A549 (cell line): ENCODE results near the gene SPINDOC.

Source experiments
- CBX8 ChIP-seq: fragments of 200-600 bp; sonication (generic); IDR thresholded peaks from 2 replicates; pipeline ENCODE4 v1.6.1; 2016
- EP300 ChIP-seq, 2 experiments: fragments of >200 bp; sonication (Bioruptor Twin); formaldehyde crosslinking; IDR thresholded peaks; 2 replicates in 1 of 2; 3 replicates in 1 of 2; pipeline ENCODE4 v1.6.1; 2016 to 2017
- JUN ChIP-seq, 2 experiments: fragments of >200 bp; sonication (Bioruptor Twin); formaldehyde crosslinking; IDR thresholded peaks; 2 replicates in 1 of 2; 3 replicates in 1 of 2; pipeline ENCODE4 v1.6.1; 2016 to 2017
- JUNB ChIP-seq: fragments of >200 bp; sonication (Bioruptor Twin); formaldehyde crosslinking; IDR thresholded peaks from 2 replicates; pipeline ENCODE4 v1.6.1; 2016
- MAFK ChIP-seq: fragments of 450-650 bp; IDR thresholded peaks from 2 replicates; pipeline ENCODE4 v1.6.1; 2014; ENCODE audit not compliant: partially characterized antibody
- POLR2A ChIP-seq: IDR thresholded peaks from 2 replicates; pipeline ENCODE4 v1.6.1; 2012; ENCODE audit warnings: mild to moderate bottlenecking, low read length
- RAD21 ChIP-seq, 2 experiments: fragments of >200 bp in 1 of 2; sonication (Bioruptor Twin) in 1 of 2; formaldehyde crosslinking in 1 of 2; IDR thresholded peaks in 1 of 2; conservative IDR thresholded peaks in 1 of 2; 2 replicates in 1 of 2; 3 replicates in 1 of 2; pipeline ENCODE4 v1.6.1; 2012 to 2018; ENCODE audit warnings: inconsistent platforms in 1 of 2
- RFX5 ChIP-seq: fragments of 450-650 bp; IDR thresholded peaks from 2 replicates; pipeline ENCODE4 v1.7.1; 2014; ENCODE audit warnings: antibody characterized with exemption, mild to moderate bottlenecking, moderate library complexity
- SMC3 ChIP-seq: fragments of >200 bp; sonication (Bioruptor Twin); formaldehyde crosslinking; IDR thresholded peaks from 3 replicates; pipeline ENCODE4 v1.6.1; 2018; ENCODE audit warnings: inconsistent platforms
- ZC3H11A ChIP-seq: fragments of 450-650 bp; IDR thresholded peaks from 2 replicates; pipeline ENCODE4 v1.6.1; 2014; ENCODE audit warnings: antibody characterized with exemption, mild to moderate bottlenecking
- TF ChIP-seq, protein P1 (sequence below): fragments of >200 bp; sonication (Bioruptor Twin); formaldehyde crosslinking; IDR thresholded peaks from 3 replicates; pipeline ENCODE4 v1.5.1; 2016
- TF ChIP-seq, protein P2 (sequence below): fragments of 150-350 bp; IDR thresholded peaks from 2 replicates; pipeline ENCODE4 v1.6.1; 2014; ENCODE audit warnings: low read depth, mild to moderate bottlenecking, low read length
- TF ChIP-seq, protein P3 (sequence below): fragments of 200-600 bp; sonication (generic); IDR thresholded peaks from 2 replicates; pipeline ENCODE4 v1.6.1; 2016; ENCODE audit warnings: antibody characterized with exemption, mild to moderate bottlenecking, moderate library complexity

DNA sequence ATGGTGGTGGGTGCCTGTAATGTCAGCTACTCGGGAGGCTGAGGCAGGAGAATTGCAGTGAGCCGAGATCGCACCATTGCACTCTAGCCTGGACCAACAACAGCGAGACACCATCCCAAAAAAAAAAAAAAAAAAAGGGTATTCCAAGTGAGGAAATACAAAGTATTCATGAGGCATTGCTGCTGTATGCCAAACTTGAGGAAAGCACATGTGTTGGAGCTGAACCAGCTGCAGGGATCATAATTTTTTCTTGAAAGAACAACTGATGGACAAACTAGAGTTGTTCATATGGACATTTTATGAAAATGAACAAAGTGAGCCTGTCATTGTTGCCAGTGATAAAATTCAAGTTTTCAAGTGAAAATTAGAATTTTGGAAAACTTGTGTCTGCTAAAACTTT, 41.4 kb downstream of the SPINDOC start:
- TF ChIP-seq EP300 (IDR thresholded peaks at IDR 0.05) (no peak), RAD21 (conservative IDR thresholded peaks at IDR 0.05 in 1 of 2, IDR thresholded peaks at IDR 0.05 in 1 of 2) (no peak), RFX5 (no peak), ZC3H11A (no peak), POLR2A (no peak), MAFK (no peak), JUN (IDR thresholded peaks at IDR 0.05) (no peak), CBX8 (no peak), JUNB (no peak), SMC3 (no peak)
- TF ChIP-seq, protein P1, sequence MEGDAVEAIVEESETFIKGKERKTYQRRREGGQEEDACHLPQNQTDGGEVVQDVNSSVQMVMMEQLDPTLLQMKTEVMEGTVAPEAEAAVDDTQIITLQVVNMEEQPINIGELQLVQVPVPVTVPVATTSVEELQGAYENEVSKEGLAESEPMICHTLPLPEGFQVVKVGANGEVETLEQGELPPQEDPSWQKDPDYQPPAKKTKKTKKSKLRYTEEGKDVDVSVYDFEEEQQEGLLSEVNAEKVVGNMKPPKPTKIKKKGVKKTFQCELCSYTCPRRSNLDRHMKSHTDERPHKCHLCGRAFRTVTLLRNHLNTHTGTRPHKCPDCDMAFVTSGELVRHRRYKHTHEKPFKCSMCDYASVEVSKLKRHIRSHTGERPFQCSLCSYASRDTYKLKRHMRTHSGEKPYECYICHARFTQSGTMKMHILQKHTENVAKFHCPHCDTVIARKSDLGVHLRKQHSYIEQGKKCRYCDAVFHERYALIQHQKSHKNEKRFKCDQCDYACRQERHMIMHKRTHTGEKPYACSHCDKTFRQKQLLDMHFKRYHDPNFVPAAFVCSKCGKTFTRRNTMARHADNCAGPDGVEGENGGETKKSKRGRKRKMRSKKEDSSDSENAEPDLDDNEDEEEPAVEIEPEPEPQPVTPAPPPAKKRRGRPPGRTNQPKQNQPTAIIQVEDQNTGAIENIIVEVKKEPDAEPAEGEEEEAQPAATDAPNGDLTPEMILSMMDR = no peak
- TF ChIP-seq, protein P2, sequence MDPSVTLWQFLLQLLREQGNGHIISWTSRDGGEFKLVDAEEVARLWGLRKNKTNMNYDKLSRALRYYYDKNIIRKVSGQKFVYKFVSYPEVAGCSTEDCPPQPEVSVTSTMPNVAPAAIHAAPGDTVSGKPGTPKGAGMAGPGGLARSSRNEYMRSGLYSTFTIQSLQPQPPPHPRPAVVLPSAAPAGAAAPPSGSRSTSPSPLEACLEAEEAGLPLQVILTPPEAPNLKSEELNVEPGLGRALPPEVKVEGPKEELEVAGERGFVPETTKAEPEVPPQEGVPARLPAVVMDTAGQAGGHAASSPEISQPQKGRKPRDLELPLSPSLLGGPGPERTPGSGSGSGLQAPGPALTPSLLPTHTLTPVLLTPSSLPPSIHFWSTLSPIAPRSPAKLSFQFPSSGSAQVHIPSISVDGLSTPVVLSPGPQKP = no peak
- TF ChIP-seq, protein P3, sequence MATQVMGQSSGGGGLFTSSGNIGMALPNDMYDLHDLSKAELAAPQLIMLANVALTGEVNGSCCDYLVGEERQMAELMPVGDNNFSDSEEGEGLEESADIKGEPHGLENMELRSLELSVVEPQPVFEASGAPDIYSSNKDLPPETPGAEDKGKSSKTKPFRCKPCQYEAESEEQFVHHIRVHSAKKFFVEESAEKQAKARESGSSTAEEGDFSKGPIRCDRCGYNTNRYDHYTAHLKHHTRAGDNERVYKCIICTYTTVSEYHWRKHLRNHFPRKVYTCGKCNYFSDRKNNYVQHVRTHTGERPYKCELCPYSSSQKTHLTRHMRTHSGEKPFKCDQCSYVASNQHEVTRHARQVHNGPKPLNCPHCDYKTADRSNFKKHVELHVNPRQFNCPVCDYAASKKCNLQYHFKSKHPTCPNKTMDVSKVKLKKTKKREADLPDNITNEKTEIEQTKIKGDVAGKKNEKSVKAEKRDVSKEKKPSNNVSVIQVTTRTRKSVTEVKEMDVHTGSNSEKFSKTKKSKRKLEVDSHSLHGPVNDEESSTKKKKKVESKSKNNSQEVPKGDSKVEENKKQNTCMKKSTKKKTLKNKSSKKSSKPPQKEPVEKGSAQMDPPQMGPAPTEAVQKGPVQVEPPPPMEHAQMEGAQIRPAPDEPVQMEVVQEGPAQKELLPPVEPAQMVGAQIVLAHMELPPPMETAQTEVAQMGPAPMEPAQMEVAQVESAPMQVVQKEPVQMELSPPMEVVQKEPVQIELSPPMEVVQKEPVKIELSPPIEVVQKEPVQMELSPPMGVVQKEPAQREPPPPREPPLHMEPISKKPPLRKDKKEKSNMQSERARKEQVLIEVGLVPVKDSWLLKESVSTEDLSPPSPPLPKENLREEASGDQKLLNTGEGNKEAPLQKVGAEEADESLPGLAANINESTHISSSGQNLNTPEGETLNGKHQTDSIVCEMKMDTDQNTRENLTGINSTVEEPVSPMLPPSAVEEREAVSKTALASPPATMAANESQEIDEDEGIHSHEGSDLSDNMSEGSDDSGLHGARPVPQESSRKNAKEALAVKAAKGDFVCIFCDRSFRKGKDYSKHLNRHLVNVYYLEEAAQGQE = no peak
